K562 (cell line): ENCODE results near the gene MYO3B. TPM values are rescaled to one million over a fixed set of nuclear protein-coding genes. Genes with fewer than 3 reads are reported as not detected.

Experiments used
- ATAC-seq: fragments of 200-7000 bp; cut with Tn5 transposase; 3 replicates; pipeline ENCODE4 v1.9.1; 2020; ENCODE audit warnings: moderate library complexity
- BruUV-seq: library from RNA; stranded (reverse); fragments of 400-500 nt; replicated peaks from 2 replicates; lab custom pipeline; 2021; lab: Mats Ljungman, UMichigan
- CTCF ChIA-PET: fragments of 300-600 bp; formaldehyde crosslinking; extraction: SDS; loops from one replicate; lab custom pipeline; 2021; ENCODE audit warnings: low intra/inter-chr PET ratio; lab: Yijun Ruan, JAX
- POLR2A ChIA-PET: fragments of 300-600, 350-650 bp; sonication (Branson Sonifier 250); formaldehyde crosslinking; extraction: SDS; loops from one replicate; lab custom pipeline; 2021; ENCODE audit warnings: antibody characterized with exemption, inconsistent platforms; lab: Yijun Ruan, JAX
- DNase-seq, 4 experiments: peaks; one replicate each; pipeline versions ENCODE4 v3.0.0 to v3.0.0-alpha.2; 2011 to 2018; ENCODE audit warnings: low spot score in 3 of 4, mixed read lengths in 3 of 4; ENCODE audit errors: extremely low read depth in 1 of 4
- FAIRE-seq: peaks from 2 replicates; lab custom pipeline; 2011; peaks lifted over from hg19 to GRCh38; lab: Jason Lieb, UNC
- H2AFZ ChIP-seq: 2 replicates; pipeline ENCODE4 v1.6.0; 2011; ENCODE audit warnings: low read depth, low read length, control low read depth, inconsistent platforms
- H3K27ac ChIP-seq: fragments of 200-600 bp; 3 replicates; pipeline ENCODE4 v1.8.0; 2011; ENCODE audit warnings: low read depth, mild to moderate bottlenecking, control low read depth, inconsistent platforms, low read length, moderate library complexity, mixed read lengths; ENCODE audit errors: extremely low read depth
- H3K27me3 ChIP-seq, 2 experiments: fragments of 300-600 bp in 1 of 2; 2 replicates in 1 of 2; 3 replicates in 1 of 2; pipeline versions ENCODE4 v1.6.0 to v1.8.0; 2011; ENCODE audit warnings: inconsistent platforms in 2 of 2, low read length in 2 of 2, mild to moderate bottlenecking in 1 of 2, mixed read lengths in 1 of 2, moderate library complexity in 1 of 2; ENCODE audit not compliant: control insufficient read depth in 2 of 2, insufficient read depth in 2 of 2
- H3K36me3 ChIP-seq: fragments of 300-600 bp; 3 replicates; pipeline ENCODE4 v1.8.0; 2011; ENCODE audit warnings: mild to moderate bottlenecking, low read length, inconsistent platforms; ENCODE audit not compliant: control insufficient read depth, insufficient read depth
- H3K4me1 ChIP-seq, 2 experiments: fragments of 200-600 bp in 1 of 2; replicated peaks in 1 of 2; 2 replicates in 1 of 2; 3 replicates in 1 of 2; pipeline versions ENCODE4 v1.5.1 to v1.8.0; 2011; ENCODE audit warnings: inconsistent platforms in 2 of 2, low read length in 2 of 2, mild to moderate bottlenecking in 1 of 2, mixed read lengths in 1 of 2, moderate library complexity in 1 of 2; ENCODE audit not compliant: control insufficient read depth in 2 of 2, insufficient read depth in 2 of 2
- H3K4me2 ChIP-seq: 2 replicates; pipeline ENCODE4 v1.6.1; 2011; ENCODE audit warnings: low read length, control low read depth, inconsistent platforms, mixed read lengths; ENCODE audit not compliant: insufficient read depth
- H3K4me3 ChIP-seq: fragments of 200-600 bp; sonication (generic), shearing (Covaris generic); 2 replicates; pipeline ENCODE4 v1.5.1; 2016; ENCODE audit warnings: control low read depth, inconsistent platforms
- H3K79me2 ChIP-seq: fragments of 200-600 bp; 3 replicates; pipeline ENCODE4 v1.8.0; 2011; ENCODE audit warnings: low read length, inconsistent platforms; ENCODE audit not compliant: control insufficient read depth, insufficient read depth
- H3K9ac ChIP-seq, 2 experiments: 2 replicates each; pipeline versions ENCODE4 v1.6.0 to v1.6.1; 2011; ENCODE audit warnings: low read depth in 2 of 2, low read length in 2 of 2, control low read depth in 1 of 2, inconsistent platforms in 1 of 2, mild to moderate bottlenecking in 1 of 2, mixed read lengths in 1 of 2; ENCODE audit not compliant: insufficient read depth in 1 of 2
- H3K9me1 ChIP-seq: one replicate; pipeline ENCODE4 v1.6.0; 2011; ENCODE audit warnings: inconsistent platforms, mild to moderate bottlenecking, low read length, moderate library complexity; ENCODE audit not compliant: control insufficient read depth, insufficient read depth
- H3K9me3 ChIP-seq: replicated peaks from 2 replicates; pipeline ENCODE4 v1.5.1; 2011; ENCODE audit warnings: low read depth, low read length, inconsistent platforms; ENCODE audit not compliant: control insufficient read depth, insufficient read depth
- H4K20me1 ChIP-seq: replicated peaks from 2 replicates; pipeline ENCODE4 v1.6.1; 2011; ENCODE audit warnings: low read length, inconsistent platforms, mixed read lengths; ENCODE audit not compliant: control insufficient read depth, insufficient read depth
- CBFB ChIP-seq: sonication (generic); formaldehyde crosslinking; IDR thresholded peaks from 2 replicates; pipeline ENCODE4 v1.4.0; 2020; ENCODE audit warnings: mild to moderate bottlenecking, missing genetic modification reagents
- ESRRB ChIP-seq: fragments of 250-450 bp; sonication (Bioruptor Pico); IDR thresholded peaks from 2 replicates; pipeline ENCODE4 v1.5.0; 2020; ENCODE audit warnings: mild to moderate bottlenecking, moderate library complexity, borderline replicate concordance
- HMG20B ChIP-seq: fragments of 250-450 bp; sonication (Bioruptor Pico); IDR thresholded peaks from 2 replicates; pipeline ENCODE4 v1.5.0; 2021; ENCODE audit warnings: mild to moderate bottlenecking
- MECOM ChIP-seq: fragments of 250-450 bp; sonication (Bioruptor Pico); IDR thresholded peaks from 2 replicates; pipeline ENCODE4 v1.8.0; 2022; ENCODE audit warnings: inconsistent platforms
- PYGO2 ChIP-seq: fragments of 450-650 bp; IDR thresholded peaks from 2 replicates; pipeline ENCODE4 v1.6.1; 2016; ENCODE audit warnings: mild to moderate bottlenecking, missing genetic modification characterization, moderate library complexity, missing compliant biosample characterization
- SIN3A ChIP-seq, 2 experiments: fragments of 150-350 bp in 1 of 2; IDR thresholded peaks; 2 replicates each; pipeline ENCODE4 v1.6.1; 2011 to 2016; ENCODE audit warnings: borderline replicate concordance in 2 of 2, low read depth in 2 of 2, low read length in 2 of 2, mild to moderate bottlenecking in 2 of 2, moderate library complexity in 2 of 2; ENCODE audit not compliant: control insufficient read depth in 1 of 2
- XRCC4 ChIP-seq: IDR thresholded peaks from one replicate; pipeline ENCODE4 v1.6.1; 2011; ENCODE audit not compliant: insufficient read depth, insufficient read length; ENCODE audit errors: extremely low read depth
- ZNF212 ChIP-seq: fragments of 450-650 bp; formaldehyde crosslinking; IDR thresholded peaks from 2 replicates; pipeline ENCODE4 v1.4.0; 2020; ENCODE audit warnings: mild to moderate bottlenecking
- ZNF263 ChIP-seq: sonication (generic); formaldehyde crosslinking; IDR thresholded peaks from 2 replicates; pipeline ENCODE4 v1.8.0; 2022; ENCODE audit warnings: mild to moderate bottlenecking, missing genetic modification reagents, borderline replicate concordance
- WGBS: fragments of 100-300 bp; shearing (Covaris generic); methylation state at CpG from one replicate; pipeline ENCODE4 v1.1.6; 2016; ENCODE audit warnings: low coverage, mixed read lengths; ENCODE audit not compliant: insufficient coverage; ENCODE audit errors: missing lambda C conversion rate; 5-methylcytosine and 5-hydroxymethylcytosine counted together
- in situ Hi-C: fragments of 300-500 bp; cut with MboI; formaldehyde crosslinking; loops from 4 replicates; pipeline ENCODE4 v1.15.0; 2018; ENCODE audit warnings: inconsistent platforms, mixed read lengths
- intact Hi-C: fragments of 100-400 bp; cut with micrococcal nuclease; formaldehyde crosslinking; loops from 2 replicates; pipeline ENCODE4 v1.14.2; 2022
- polyA plus RNA-seq, 8 experiments: library from polyadenylated mRNA; depleted of rRNA in 4 of 8; stranded (reverse) in 5 of 8; unstranded in 3 of 8; fragments of >200 nt; fragmentation: Nextera tagmentation in 2 of 8; fragmentation: Illumina TruSeq in 1 of 8; extraction: Ambion mirVana in 2 of 8; extraction: Trizol in 1 of 8; gene quantifications; 2 replicates each; pipeline versions ENCODE4 v1.2.1 to v1.2.3, GENCODE V29; 2011 to 2014; ENCODE audit warnings: inconsistent platforms in 1 of 8, missing spikeins in 1 of 8
- total RNA-seq, 7 experiments: library from RNA; depleted of rRNA in 6 of 7; stranded (reverse); fragments of >200 nt in 6 of 7; fragmentation: Illumina TruSeq in 2 of 7; extraction: Trizol in 2 of 7; gene quantifications; 2 replicates each; pipeline versions ENCODE4 v1.2.1 to v1.2.3, GENCODE V29; 2011 to 2021; ENCODE audit warnings: low replicate concordance in 1 of 7
- TF ChIP-seq, protein P1 (sequence below): fragments of 450-650 bp; IDR thresholded peaks from 2 replicates; pipeline ENCODE4 v1.6.1; 2016; ENCODE audit warnings: borderline replicate concordance
- TF ChIP-seq, protein P2 (sequence below): fragments of 250-450 bp; sonication (Bioruptor Pico); IDR thresholded peaks from 2 replicates; pipeline ENCODE4 v1.8.0; 2022; ENCODE audit warnings: inconsistent platforms, mild to moderate bottlenecking, moderate library complexity, borderline replicate concordance

The MYO3B gene
- total and polyA plus RNA-seq, 9 of the 15 experiments (the other 6 are each of a cell fraction or from before 2014, with no cell fraction given), result 2.7 to 6.5 (median 3.6) TPM

DNA sequence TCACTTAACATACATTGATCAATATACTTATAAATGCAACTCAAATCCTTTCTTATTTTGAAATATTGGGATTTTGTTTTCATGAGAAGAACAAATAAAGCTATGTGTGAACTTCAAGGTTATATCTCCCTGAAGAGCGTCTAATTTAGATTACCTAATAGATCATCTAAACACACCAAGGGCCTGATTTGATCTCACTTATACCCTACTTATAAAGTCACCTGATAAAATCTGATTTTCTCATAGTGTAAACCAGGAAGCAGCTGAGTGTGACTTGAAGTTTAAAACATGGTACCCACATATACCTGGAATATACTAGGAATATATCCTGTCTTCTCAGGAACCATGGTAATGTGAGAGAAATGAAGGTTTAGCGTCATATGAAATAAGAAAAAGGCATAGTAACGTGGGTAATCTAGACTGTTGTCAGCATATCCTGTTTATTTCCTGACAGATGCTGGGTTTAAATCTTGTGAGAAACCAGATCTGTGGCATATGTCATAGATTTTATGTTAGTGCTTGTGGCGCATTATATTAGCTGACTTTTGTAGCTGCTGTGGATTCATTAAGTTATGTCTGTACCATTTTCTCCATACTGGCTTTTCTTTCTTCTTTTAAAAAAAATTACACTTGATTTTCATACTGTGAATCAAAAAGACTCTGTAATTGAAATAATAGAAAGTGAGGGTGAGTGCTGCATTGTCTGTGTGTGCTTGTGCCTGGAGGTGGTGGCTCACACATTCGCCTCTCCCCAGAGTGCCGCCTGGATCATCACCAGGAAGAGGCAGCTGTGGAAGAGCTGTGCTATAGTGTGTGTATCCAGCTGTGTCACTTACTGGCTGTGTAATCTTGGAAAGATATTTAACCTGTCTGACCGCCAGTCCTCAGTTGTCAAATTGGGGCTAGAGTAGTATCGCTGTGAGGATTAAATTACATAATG, 164.0 kb downstream of the MYO3B start:
- CTCF ChIA-PET, result no interaction called here
- POLR2A ChIA-PET, result interaction anchor here (0.8 to 1.8 kb wide), 4 partner anchors 9 to 111 kb away, joined by 3 to 6 read pairs (median 4); no protein-coding TSS in a partner anchor
- DNase-seq (no peak), FAIRE-seq (no peak), ATAC-seq (no peak)
- Histone ChIP-seq H4K20me1 (no peaks in the 10 kb centered on the region), H3K36me3 (no peaks in the 10 kb centered on the region), H3K27me3 (no peaks in the 10 kb centered on the region), H3K9me1 (no peaks in the 10 kb centered on the region), H3K4me2 (no peak overlapping the region), H3K9ac (no peak overlapping the region), H3K79me2 (no peaks in the 10 kb centered on the region), H3K27ac (no peak overlapping the region), H3K4me3 (no peak overlapping the region), H3K9me3 (no peaks in the 10 kb centered on the region), H3K4me1 (peaks cover 0 to 30% of the 10 kb centered on the region in 2 experiments; a peak in 4 of 5 replicates), H2AFZ (0 out of 2 replicates have a peak overlapping the region, but pooled peaks have one; percentile 3)
- BruUV-seq, result no TSS peak
- TF ChIP-seq, protein P1, sequence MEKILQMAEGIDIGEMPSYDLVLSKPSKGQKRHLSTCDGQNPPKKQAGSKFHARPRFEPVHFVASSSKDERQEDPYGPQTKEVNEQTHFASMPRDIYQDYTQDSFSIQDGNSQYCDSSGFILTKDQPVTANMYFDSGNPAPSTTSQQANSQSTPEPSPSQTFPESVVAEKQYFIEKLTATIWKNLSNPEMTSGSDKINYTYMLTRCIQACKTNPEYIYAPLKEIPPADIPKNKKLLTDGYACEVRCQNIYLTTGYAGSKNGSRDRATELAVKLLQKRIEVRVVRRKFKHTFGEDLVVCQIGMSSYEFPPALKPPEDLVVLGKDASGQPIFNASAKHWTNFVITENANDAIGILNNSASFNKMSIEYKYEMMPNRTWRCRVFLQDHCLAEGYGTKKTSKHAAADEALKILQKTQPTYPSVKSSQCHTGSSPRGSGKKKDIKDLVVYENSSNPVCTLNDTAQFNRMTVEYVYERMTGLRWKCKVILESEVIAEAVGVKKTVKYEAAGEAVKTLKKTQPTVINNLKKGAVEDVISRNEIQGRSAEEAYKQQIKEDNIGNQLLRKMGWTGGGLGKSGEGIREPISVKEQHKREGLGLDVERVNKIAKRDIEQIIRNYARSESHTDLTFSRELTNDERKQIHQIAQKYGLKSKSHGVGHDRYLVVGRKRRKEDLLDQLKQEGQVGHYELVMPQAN, result no peak
- TF ChIP-seq XRCC4 (no peak), MECOM (CRISPR knock-in tag) (no peak), PYGO2 (no peak), ZNF263 (CRISPR knock-in tag) (no peak), SIN3A (IDR thresholded peaks at IDR 0.05; ENCODE audit: borderline replicate concordance in 2 of 2, control insufficient read depth in 1 of 2, low read depth in 2 of 2, low read length in 2 of 2) (no peak), ESRRB (CRISPR knock-in tag) (no peak), ZNF212 (CRISPR knock-in tag) (no peak), HMG20B (CRISPR knock-in tag) (no peak), CBFB (CRISPR knock-in tag) (no peak)
- TF ChIP-seq, protein P2, sequence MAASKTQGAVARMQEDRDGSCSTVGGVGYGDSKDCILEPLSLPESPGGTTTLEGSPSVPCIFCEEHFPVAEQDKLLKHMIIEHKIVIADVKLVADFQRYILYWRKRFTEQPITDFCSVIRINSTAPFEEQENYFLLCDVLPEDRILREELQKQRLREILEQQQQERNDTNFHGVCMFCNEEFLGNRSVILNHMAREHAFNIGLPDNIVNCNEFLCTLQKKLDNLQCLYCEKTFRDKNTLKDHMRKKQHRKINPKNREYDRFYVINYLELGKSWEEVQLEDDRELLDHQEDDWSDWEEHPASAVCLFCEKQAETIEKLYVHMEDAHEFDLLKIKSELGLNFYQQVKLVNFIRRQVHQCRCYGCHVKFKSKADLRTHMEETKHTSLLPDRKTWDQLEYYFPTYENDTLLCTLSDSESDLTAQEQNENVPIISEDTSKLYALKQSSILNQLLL, result no peak
- in situ Hi-C loops (no loop called here), intact Hi-C loops (no loop called here)
- 81% methylated on average over 8 of the region's 8 CpGs for WGBS
